ENCODE data around the gene RFX4. TPM values are rescaled to one million over a fixed set of nuclear protein-coding genes. Genes with fewer than 3 reads are reported as not detected.

Gene RFX4
- total RNA-seq, 1 donor from 2014 or later: 3.4 TPM

- Histone ChIP-seq H3K4me3 (no peak overlapping the region), H3K79me2 (ENCODE audit: low read depth) (no peaks in the 10 kb centered on the region), H3K9me3 (ENCODE audit: low read depth) (no peaks in the 10 kb centered on the region), H2AFZ (replicated peaks) (no peak overlapping the region), H3K4me1 (peaks cover 44% of the 10 kb centered on the region), H4K20me1 (ENCODE audit: low read depth) (peaks cover 4% of the 10 kb centered on the region), H3K36me3 (no peaks in the 10 kb centered on the region), H3F3A (ENCODE audit: low read depth) (peaks cover 39% of the 10 kb centered on the region), H3K27me3 (no peaks in the 10 kb centered on the region), H3K9ac (no peak overlapping the region), H3K4me2 (no peak overlapping the region), H3K27ac (no peak overlapping the region)
- Mint-ChIP-seq H3K9me3 (peaks cover 11% of the 10 kb centered on the region), H3K4me1 (peaks cover 61% of the 10 kb centered on the region), H3K27me3 (ENCODE audit: insufficient read depth, low read depth) (peaks cover 14% of the 10 kb centered on the region), H3K27ac (no peak overlapping the region), H3K36me3 (peaks cover 45% of the 10 kb centered on the region), H3K4me3 (no peak overlapping the region)
- TF ChIP-seq EZH2 (IDR thresholded peaks at IDR 0.05) (no peak), EZH2phosphoT487 (IDR thresholded peaks at IDR 0.05) (no peak)
- TF ChIP-seq, protein P1, sequence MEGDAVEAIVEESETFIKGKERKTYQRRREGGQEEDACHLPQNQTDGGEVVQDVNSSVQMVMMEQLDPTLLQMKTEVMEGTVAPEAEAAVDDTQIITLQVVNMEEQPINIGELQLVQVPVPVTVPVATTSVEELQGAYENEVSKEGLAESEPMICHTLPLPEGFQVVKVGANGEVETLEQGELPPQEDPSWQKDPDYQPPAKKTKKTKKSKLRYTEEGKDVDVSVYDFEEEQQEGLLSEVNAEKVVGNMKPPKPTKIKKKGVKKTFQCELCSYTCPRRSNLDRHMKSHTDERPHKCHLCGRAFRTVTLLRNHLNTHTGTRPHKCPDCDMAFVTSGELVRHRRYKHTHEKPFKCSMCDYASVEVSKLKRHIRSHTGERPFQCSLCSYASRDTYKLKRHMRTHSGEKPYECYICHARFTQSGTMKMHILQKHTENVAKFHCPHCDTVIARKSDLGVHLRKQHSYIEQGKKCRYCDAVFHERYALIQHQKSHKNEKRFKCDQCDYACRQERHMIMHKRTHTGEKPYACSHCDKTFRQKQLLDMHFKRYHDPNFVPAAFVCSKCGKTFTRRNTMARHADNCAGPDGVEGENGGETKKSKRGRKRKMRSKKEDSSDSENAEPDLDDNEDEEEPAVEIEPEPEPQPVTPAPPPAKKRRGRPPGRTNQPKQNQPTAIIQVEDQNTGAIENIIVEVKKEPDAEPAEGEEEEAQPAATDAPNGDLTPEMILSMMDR (IDR thresholded peaks at IDR 0.05): no peak
- DNase-seq (ENCODE audit: low spot score): no peak
Observed at GRCh38 chr12:106670131-106670530, 87.3 kb downstream of the RFX4 start.

GRCh38 chr12:106671840-106672239 lies 89.0 kb downstream of the RFX4 start:
- peak overlapping the region; percentile 97 for H3K27ac ChIP-seq
- H3K4me3 ChIP-seq: peak overlapping the region; percentile 46
- no peaks in the 10 kb centered on the region for H3K36me3 ChIP-seq
- peaks cover 4% of the 10 kb centered on the region for H4K20me1 ChIP-seq (ENCODE audit: low read depth)
- peak overlapping the region; percentile 85 for H3K4me3 Mint-ChIP-seq
- DNase-seq (ENCODE audit: low spot score): no peak
- H3K27me3 Mint-ChIP-seq (ENCODE audit: insufficient read depth, low read depth): peaks cover 15% of the 10 kb centered on the region
- H3K27ac Mint-ChIP-seq: peak overlapping the region; percentile 99
- H3K9me3 Mint-ChIP-seq: no peaks in the 10 kb centered on the region
- H3K4me1 Mint-ChIP-seq: peaks cover 64% of the 10 kb centered on the region
- H3K4me2 ChIP-seq: peak overlapping the region; percentile 93
- peaks cover 39% of the 10 kb centered on the region for H3F3A ChIP-seq (ENCODE audit: low read depth)
- H3K79me2 ChIP-seq (ENCODE audit: low read depth): no peaks in the 10 kb centered on the region
- H3K4me1 ChIP-seq: peaks cover 39% of the 10 kb centered on the region
- H3K9ac ChIP-seq: no peak overlapping the region
- H3K27me3 ChIP-seq: no peaks in the 10 kb centered on the region
- H2AFZ ChIP-seq (replicated peaks): no peak overlapping the region
- no peak for TF ChIP-seq EZH2 (IDR thresholded peaks at IDR 0.05)
- TF ChIP-seq EZH2phosphoT487 (IDR thresholded peaks at IDR 0.05): no peak
- TF ChIP-seq, protein P1 (IDR thresholded peaks at IDR 0.05): no peak
- H3K9me3 ChIP-seq (ENCODE audit: low read depth): no peaks in the 10 kb centered on the region
- peaks cover 42% of the 10 kb centered on the region for H3K36me3 Mint-ChIP-seq

DNA sequence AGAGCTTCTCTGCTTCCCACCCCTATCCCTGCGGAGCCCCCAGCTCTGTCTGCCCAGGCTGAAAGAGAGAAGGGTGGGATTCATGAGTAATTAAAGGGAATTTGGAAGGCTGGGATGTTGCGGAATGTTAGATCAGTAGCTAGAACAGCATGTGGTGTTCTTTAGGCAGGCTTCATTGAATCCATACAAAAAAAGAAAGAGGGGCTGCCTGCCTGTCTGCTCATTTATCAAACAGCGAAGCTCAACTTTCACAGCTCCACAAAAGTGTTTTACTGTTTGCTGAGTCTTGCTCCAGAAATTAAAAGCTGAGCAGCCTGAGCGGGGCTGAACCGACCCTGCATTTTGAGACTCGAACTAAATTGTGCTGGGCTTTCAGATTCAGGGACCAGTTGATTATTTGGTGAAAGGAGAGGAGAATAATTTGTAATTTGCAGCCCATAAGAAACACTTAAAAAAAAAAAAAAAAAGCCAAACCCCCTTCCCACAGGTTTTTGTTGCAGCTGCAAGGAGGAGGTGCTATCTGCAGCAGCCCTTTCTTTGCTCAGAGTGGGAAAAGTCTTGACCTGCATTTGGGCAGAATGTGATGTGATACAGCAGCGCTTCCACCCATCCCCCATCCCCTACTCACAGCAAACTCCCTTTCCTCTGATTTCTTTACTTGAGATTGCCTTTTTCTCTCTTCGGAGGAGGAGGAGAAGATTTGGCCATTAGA lies 89.7 kb downstream of the RFX4 start:
- peaks cover 17% of the 10 kb centered on the region for H3K27me3 Mint-ChIP-seq (ENCODE audit: insufficient read depth, low read depth)
- peaks cover 33% of the 10 kb centered on the region for H3K4me1 ChIP-seq
- H3K4me3 ChIP-seq: peak overlapping the region; percentile 46
- peak overlapping the region; percentile 93 for H3K4me2 ChIP-seq
- H2AFZ ChIP-seq (replicated peaks): no peak overlapping the region
- no peaks in the 10 kb centered on the region for H3K36me3 ChIP-seq
- no peaks in the 10 kb centered on the region for H3K9me3 ChIP-seq (ENCODE audit: low read depth)
- TF ChIP-seq EZH2 (IDR thresholded peaks at IDR 0.05) (no peak), EZH2phosphoT487 (IDR thresholded peaks at IDR 0.05) (peak; percentile 90)
- TF ChIP-seq, protein P1 (IDR thresholded peaks at IDR 0.05): no peak
- peak overlapping the region; percentile 85 for H3K4me3 Mint-ChIP-seq
- peak; percentile 85 for DNase-seq (ENCODE audit: low spot score)
- H3K9me3 Mint-ChIP-seq: no peaks in the 10 kb centered on the region
- no peaks in the 10 kb centered on the region for H3K79me2 ChIP-seq (ENCODE audit: low read depth)
- no peaks in the 10 kb centered on the region for H3K27me3 ChIP-seq
- peaks cover 68% of the 10 kb centered on the region for H3K4me1 Mint-ChIP-seq
- peak overlapping the region; percentile 33 for H3K9ac ChIP-seq
- peaks cover 34% of the 10 kb centered on the region for H3F3A ChIP-seq (ENCODE audit: low read depth)
- peaks cover 47% of the 10 kb centered on the region for H3K36me3 Mint-ChIP-seq
- H3K27ac Mint-ChIP-seq: peak overlapping the region; percentile 99
- H3K27ac ChIP-seq: peak overlapping the region; percentile 97
- H4K20me1 ChIP-seq (ENCODE audit: low read depth): peaks cover 4% of the 10 kb centered on the region

Data from neural progenitor cell (in vitro differentiated cells).